Sigmoid colon (tissue), 7 donors: ENCODE results near the gene ZNF718. TPM values are rescaled to one million over a fixed set of nuclear protein-coding genes. Genes with fewer than 3 reads are reported as not detected.
A peak's percentile ranks its signal among the peaks of the same experiment; 100 is the strongest.

ENCODE experiments used
- DNase-seq: peaks from one replicate; pipeline ENCODE4 v3.0.0-alpha.2; 2019
- H3K27ac ChIP-seq, 4 donors: fragments of 200-600 bp; sonication (generic); one replicate each; pipeline ENCODE4 v1.5.1; 2016 to 2019; ENCODE audit warnings: mild to moderate bottlenecking in 1 of 4
- H3K27me3 ChIP-seq, 3 donors: fragments of 200-600 bp; sonication (generic); one replicate each; pipeline ENCODE4 v1.5.1; 2019; ENCODE audit warnings: mild to moderate bottlenecking in 1 of 3
- H3K36me3 ChIP-seq, 4 donors: fragments of 200-600 bp; sonication (generic); one replicate each; pipeline ENCODE4 v1.5.1; 2016 to 2019
- H3K4me1 ChIP-seq, 4 donors: fragments of 200-600 bp; sonication (generic); one replicate each; pipeline ENCODE4 v1.5.1; 2017 to 2019
- H3K4me3 ChIP-seq, 4 donors: fragments of 200-600 bp; sonication (generic); one replicate each; pipeline ENCODE4 v1.5.1; 2017 to 2019; ENCODE audit warnings: mild to moderate bottlenecking in 2 of 4, moderate library complexity in 1 of 4
- H3K9me3 ChIP-seq, 4 donors: fragments of 200-600 bp in 3 of 4; sonication (generic) in 3 of 4; one replicate each; pipeline versions ENCODE4 v1.5.1 to v1.6.1; 2013 to 2019
- EP300 ChIP-seq, 4 donors: sonication (generic); formaldehyde crosslinking; IDR thresholded peaks; one replicate each; pipeline ENCODE4 v1.6.1; 2017; ENCODE audit warnings: antibody characterized with exemption in 4 of 4
- POLR2A ChIP-seq, 2 donors: fragments of 450-650 bp; IDR thresholded peaks; one replicate each; pipeline ENCODE4 v1.6.1; 2016; ENCODE audit warnings: antibody characterized with exemption in 2 of 2, mild to moderate bottlenecking in 2 of 2, moderate library complexity in 2 of 2
- POLR2AphosphoS5 ChIP-seq, 4 donors: sonication (generic); formaldehyde crosslinking; IDR thresholded peaks; one replicate each; pipeline ENCODE4 v1.6.1; 2017; ENCODE audit warnings: antibody characterized with exemption in 4 of 4
- WGBS, 2 donors: extraction: QIAGEN DNeasy Blood & Tissue Kit; methylation state at CpG; one replicate each; pipeline ENCODE4 v1.1.7; 2013; 5-methylcytosine and 5-hydroxymethylcytosine counted together
- intact Hi-C: fragments of 100-400 bp; cut with DNase I; formaldehyde crosslinking; loops from one replicate; pipeline ENCODE4 v1.15.1; 2023
- polyA plus RNA-seq, 3 donors: library from polyadenylated mRNA; stranded (reverse); fragments of 200-250 nt; gene quantifications; one replicate each; pipeline ENCODE4 v1.2.3, GENCODE V29; 2013
- total RNA-seq, 4 donors: library from RNA; depleted of rRNA; stranded (reverse); fragments of >200 nt; gene quantifications; one replicate each; pipeline ENCODE4 v1.1.0, GENCODE V29; 2016
- TF ChIP-seq, protein P1 (sequence below), 4 experiments: fragments of 450-650 bp in 3 of 4; fragments of 200-600 bp in 1 of 4; IDR thresholded peaks; one replicate each; pipeline ENCODE4 v1.5.1; 2016 to 2019; ENCODE audit warnings: antibody characterized with exemption in 4 of 4, mild to moderate bottlenecking in 3 of 4, moderate library complexity in 2 of 4
- donor health status: healthy with polysubstance abuse.
- donor health status: Bipolar disorder and iron deficiency.
- donor health status: healthy.

The ZNF718 gene
- total and polyA plus RNA-seq, 7 donors, result 1.2 to 13.2 (median 7.7) TPM

DNA sequence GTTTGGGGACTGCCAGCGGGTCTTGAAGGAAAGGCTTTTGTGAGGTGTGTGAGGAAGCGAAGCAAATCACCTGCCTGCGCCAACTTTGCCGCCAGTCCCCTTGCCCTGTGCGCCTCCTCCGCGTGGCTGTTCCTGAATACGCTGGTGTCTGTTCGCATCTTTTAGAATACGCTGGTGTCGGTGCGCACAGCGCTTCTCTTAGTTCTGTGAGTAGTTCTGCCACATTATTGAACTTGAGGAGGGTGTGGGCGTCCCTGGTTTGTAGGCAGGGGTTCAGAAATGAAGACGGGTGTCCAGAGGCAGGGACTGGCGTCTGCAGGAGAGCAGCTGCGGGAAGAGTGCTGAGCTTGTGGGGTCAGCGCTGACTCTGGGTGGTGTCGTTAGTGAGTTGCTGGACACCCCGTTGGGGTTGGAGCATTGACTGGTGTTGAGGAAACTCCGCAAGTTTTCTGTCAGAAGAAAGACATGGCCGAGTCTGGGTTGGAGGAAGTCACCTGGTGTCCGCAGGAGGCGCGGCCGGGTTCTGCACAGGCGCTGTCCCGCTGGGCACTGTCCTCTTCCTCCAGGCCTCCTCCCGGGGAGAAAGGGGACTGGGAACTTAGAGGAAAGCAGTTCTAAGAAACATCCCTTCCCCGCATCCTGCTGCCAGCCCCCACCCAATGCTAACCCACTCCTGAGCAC is 930 bp downstream of the ZNF718 start:
- no peaks in the 10 kb centered on the region for H3K9me3 ChIP-seq
- 0 to 1% methylated on average over 30 of the region's 30 CpGs for WGBS, 2 donors
- H3K27ac ChIP-seq, result peak overlapping the region; percentile 88 to 90 (median 89)
- H3K36me3 ChIP-seq, result peaks cover 0 to 32% (median 12%) of the 10 kb centered on the region in 4 donors
- TF ChIP-seq POLR2A (IDR thresholded peaks at IDR 0.05) (no peak), POLR2AphosphoS5 (IDR thresholded peaks at IDR 0.05) (peak in 1 of 4 donors; percentile 3)
- no peak for DNase-seq
- H3K4me3 ChIP-seq, result peak overlapping the region; percentile 71 to 85 (median 81)
- peaks cover 0 to 13% (median 11%) of the 10 kb centered on the region in 4 donors for H3K4me1 ChIP-seq
- no peaks in the 10 kb centered on the region for H3K27me3 ChIP-seq
- intact Hi-C loops, result no loop called here

DNA sequence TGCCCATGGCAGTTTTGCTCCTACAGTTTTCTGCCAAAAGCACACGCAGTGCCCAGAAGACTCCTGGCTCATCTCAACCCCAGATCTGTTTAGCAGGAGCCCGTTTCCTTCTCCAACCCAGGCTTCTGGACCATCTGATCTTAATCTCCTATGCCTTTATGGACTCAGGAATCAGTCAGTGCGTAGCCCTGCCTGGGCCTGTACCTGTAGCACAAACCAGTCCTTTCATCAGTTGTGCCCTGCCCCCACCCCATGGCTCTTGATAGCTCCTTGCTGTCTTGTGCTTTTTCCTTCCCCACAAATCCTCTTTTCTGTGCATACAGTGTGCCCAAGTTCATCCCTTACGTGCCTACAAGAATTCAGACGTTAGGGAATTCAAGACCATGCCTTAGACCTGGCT is 1.5 kb downstream of the ZNF718 start:
- Histone ChIP-seq H3K36me3 (peaks cover 0 to 32% (median 12%) of the 10 kb centered on the region in 4 donors), H3K9me3 (no peaks in the 10 kb centered on the region), H3K27ac (peak overlapping the region; percentile 88 to 90 (median 89)), H3K4me1 (peaks cover 0 to 13% (median 11%) of the 10 kb centered on the region in 4 donors), H3K27me3 (no peaks in the 10 kb centered on the region), H3K4me3 (peak overlapping the region; percentile 71 to 85 (median 81))
- intact Hi-C loops, result no loop called here
- DNase-seq, result no peak
- TF ChIP-seq POLR2A (IDR thresholded peaks at IDR 0.05) (no peak), POLR2AphosphoS5 (IDR thresholded peaks at IDR 0.05) (no peak), EP300 (IDR thresholded peaks at IDR 0.05) (no peak)
- TF ChIP-seq, protein P1, sequence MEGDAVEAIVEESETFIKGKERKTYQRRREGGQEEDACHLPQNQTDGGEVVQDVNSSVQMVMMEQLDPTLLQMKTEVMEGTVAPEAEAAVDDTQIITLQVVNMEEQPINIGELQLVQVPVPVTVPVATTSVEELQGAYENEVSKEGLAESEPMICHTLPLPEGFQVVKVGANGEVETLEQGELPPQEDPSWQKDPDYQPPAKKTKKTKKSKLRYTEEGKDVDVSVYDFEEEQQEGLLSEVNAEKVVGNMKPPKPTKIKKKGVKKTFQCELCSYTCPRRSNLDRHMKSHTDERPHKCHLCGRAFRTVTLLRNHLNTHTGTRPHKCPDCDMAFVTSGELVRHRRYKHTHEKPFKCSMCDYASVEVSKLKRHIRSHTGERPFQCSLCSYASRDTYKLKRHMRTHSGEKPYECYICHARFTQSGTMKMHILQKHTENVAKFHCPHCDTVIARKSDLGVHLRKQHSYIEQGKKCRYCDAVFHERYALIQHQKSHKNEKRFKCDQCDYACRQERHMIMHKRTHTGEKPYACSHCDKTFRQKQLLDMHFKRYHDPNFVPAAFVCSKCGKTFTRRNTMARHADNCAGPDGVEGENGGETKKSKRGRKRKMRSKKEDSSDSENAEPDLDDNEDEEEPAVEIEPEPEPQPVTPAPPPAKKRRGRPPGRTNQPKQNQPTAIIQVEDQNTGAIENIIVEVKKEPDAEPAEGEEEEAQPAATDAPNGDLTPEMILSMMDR (IDR thresholded peaks at IDR 0.05), result no peak
- WGBS, 2 donors, result 46 to 54% methylated on average over 5 of the region's 5 CpGs

DNA sequence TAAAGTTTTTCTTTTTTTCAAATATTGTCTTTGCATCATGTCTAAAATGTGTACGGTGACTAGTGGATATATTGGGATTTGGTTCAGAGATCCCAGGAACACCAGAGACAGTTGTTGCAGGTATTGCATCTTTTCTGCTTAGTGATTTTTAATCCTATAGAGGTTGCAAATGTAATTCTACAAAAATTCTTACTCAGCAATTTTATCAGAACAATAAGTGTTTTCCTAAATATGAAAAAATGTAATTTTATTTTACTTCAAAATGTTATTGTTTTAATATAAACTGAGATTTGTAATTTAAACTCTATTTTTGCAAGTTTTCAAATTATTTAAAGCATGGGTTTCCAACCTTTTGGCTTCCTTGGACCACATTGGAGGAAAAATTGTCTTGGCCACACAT is 8.2 kb downstream of the ZNF718 start:
- TF ChIP-seq, protein P1 (IDR thresholded peaks at IDR 0.05), result no peak
- TF ChIP-seq POLR2A (IDR thresholded peaks at IDR 0.05) (no peak), POLR2AphosphoS5 (IDR thresholded peaks at IDR 0.05) (no peak), EP300 (IDR thresholded peaks at IDR 0.05) (no peak)
- Histone ChIP-seq H3K27me3 (no peaks in the 10 kb centered on the region), H3K27ac (no peak overlapping the region), H3K36me3 (peaks cover 9 to 58% (median 36%) of the 10 kb centered on the region in 4 donors), H3K4me1 (no peaks in the 10 kb centered on the region), H3K9me3 (peaks cover 0 to 19% (median 5%) of the 10 kb centered on the region in 4 donors), H3K4me3 (no peak overlapping the region)
- DNase-seq, result no peak
- intact Hi-C loops, result no loop called here
- no CpG with 5 or more reads among the region's 1 CpG for WGBS, 2 donors

DNA sequence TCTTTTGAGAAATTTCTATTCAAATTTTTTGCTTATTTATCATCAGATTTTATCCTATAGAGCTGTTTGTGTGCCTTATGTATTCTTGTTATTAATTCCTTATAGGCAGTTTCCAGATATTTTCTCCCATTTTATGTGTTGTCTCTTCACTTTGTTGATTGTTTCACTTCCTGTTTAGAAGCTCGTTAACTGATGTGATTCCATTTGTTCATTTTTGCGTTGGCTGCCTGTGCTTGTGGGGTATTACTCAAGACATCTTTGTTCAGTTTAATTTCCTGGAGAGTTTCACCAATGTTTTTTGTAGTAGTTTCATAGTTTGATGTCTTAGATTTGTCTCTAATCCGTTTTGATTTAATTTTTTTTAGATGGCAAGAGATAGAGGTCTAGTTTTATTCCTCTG is 14.6 kb downstream of the ZNF718 start:
- H3K27me3 ChIP-seq, result no peaks in the 10 kb centered on the region
- H3K27ac ChIP-seq, result no peak overlapping the region
- no peak overlapping the region for H3K4me3 ChIP-seq
- DNase-seq, result no peak
- 80 to 93% methylated on average over 3 of the region's 3 CpGs for WGBS, 2 donors
- no peaks in the 10 kb centered on the region for H3K4me1 ChIP-seq
- peaks cover 16 to 79% (median 37%) of the 10 kb centered on the region in 4 donors for H3K36me3 ChIP-seq
- TF ChIP-seq, protein P1 (IDR thresholded peaks at IDR 0.05), result no peak
- no peak for TF ChIP-seq POLR2AphosphoS5 (IDR thresholded peaks at IDR 0.05)
- no peak for TF ChIP-seq EP300 (IDR thresholded peaks at IDR 0.05)
- no peak for TF ChIP-seq POLR2A (IDR thresholded peaks at IDR 0.05)
- intact Hi-C loops, result no loop called here
- peaks cover 0 to 47% (median 4%) of the 10 kb centered on the region in 4 donors for H3K9me3 ChIP-seq

DNA sequence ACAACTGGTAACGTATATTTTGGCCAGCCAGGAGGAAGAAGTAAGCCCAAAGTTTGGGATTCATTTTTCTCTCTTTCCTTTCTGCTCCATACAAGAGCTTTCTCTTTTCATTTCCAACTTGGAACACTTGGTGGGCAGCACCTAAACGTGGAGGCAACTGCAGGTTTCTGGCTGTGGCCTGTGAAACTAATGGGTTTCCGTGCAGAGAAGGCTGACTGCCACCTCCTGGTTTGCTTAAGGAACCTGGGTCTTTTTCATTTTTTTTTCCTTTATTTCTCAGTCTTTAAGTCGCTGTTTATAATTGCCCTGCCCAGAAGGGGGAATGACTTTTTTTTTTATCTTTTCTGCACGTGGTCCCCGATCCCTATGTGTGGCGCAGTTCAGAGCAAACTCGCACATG is 15.4 kb downstream of the ZNF718 start:
- H3K27me3 ChIP-seq, result no peaks in the 10 kb centered on the region
- H3K27ac ChIP-seq, result no peak overlapping the region
- H3K4me3 ChIP-seq, result no peak overlapping the region
- WGBS, 2 donors, result 97% methylated on average over 8 of the region's 8 CpGs
- intact Hi-C loops, result no loop called here
- no peak for TF ChIP-seq EP300 (IDR thresholded peaks at IDR 0.05)
- no peak for TF ChIP-seq POLR2AphosphoS5 (IDR thresholded peaks at IDR 0.05)
- TF ChIP-seq POLR2A (IDR thresholded peaks at IDR 0.05), result no peak
- TF ChIP-seq, protein P1 (IDR thresholded peaks at IDR 0.05), result no peak
- DNase-seq, result no peak
- peaks cover 10 to 72% (median 35%) of the 10 kb centered on the region in 4 donors for H3K36me3 ChIP-seq
- H3K4me1 ChIP-seq, result no peaks in the 10 kb centered on the region
- peaks cover 0 to 45% (median 7%) of the 10 kb centered on the region in 4 donors for H3K9me3 ChIP-seq
